D341Med (cell line): ENCODE data around the gene GALNT2.
A peak's percentile ranks its signal among the peaks of the same experiment; 100 is the strongest.

Source experiments
- DNase-seq: peaks from one replicate; pipeline ENCODE4 v3.0.0; 2012; ENCODE audit warnings: low spot score

Gene GALNT2

DNA sequence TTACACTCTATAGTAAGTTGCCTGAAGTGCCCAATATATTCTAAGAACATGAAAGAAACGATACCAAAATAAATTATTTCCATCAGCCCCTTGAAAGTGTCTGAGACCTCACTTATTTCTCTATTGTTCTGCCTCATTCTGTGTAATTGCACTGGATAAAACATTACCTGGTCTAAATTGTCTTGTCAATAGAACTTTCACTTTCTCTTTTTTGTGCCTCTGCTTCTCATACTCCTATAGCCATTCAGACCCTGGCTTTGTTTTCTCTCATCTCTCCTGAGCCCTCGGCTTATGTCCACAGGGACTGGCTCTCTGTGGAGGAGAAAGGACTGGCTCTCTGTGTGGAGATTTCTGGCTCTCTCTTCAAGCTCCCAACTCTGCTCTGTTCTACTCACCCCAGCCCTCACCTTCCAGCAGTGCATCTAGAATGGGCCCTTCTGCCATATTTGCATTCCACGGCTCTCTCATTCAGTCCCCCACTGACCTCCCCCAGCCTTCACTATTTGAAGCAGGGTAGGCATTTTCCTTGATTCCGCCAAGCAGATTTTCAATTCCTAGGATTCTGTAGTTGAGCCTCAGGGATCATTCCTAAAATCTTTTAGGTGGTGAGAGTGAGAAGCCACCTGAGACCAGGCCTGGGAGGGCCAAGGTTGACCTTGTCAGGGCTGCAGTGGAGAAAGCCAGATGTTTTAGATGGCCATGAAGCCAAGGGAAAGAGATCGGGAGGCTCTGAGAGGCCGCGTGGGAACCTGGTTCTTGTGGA lies 15.9 kb upstream of the GALNT2 start:
- no peak for DNase-seq

- no peak for DNase-seq
Observed at GRCh38 chr1:230052018-230052417, 15.0 kb upstream of the GALNT2 start.

- DNase-seq, result no peak
Observed at GRCh38 chr1:230052665-230053064, 14.4 kb upstream of the GALNT2 start.

DNA sequence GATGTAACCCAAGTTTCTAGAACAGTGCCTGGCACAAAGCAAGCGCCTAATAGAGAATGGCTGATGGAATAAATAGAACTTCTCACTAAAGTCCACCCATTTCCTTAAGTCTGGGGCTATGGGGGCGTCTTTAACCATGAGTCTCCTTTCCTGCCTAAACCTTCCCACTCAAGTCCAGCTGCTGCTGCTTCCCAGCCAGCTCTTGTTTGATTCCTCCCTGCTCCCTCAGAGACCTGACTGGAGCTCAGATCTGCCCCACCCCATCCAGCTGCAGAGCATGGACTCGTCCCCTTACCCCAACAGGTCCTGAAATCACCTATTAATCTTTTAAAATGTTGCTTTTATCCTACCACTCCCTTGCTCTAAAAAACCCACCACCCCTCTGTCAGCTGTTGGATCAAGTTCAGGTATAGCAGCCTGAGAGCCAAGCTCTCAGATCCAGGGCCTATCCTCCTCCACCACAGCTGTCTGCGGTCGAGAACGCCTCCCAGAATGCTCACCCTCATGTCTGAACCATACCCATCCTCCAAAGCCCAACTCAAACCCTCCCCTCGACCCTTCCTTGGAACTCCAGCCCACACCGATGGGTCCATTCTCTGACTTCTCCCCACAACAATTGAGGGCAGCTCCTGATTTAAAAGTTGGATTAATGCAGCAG lies 12.8 kb upstream of the GALNT2 start:
- no peak for DNase-seq

DNA sequence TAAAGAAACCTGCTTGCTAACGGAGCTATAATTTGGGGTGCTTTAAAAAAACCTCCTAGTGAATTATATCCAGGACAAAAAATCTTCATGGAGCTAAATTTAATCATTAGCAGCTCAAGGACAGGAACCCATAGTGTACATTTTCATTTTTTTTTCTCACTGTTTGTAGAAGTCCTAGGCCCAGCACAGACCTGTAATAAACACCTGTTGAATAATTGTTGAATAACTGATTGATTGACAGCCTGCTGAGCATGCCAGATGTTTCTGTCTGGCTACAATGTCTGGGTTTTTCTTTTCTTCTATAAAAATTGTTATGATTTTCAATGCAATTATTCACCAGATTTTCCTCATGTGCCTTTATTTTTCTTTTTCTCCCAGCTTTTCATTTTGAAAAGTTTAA lies 10.9 kb upstream of the GALNT2 start:
- DNase-seq, result no peak

DNA sequence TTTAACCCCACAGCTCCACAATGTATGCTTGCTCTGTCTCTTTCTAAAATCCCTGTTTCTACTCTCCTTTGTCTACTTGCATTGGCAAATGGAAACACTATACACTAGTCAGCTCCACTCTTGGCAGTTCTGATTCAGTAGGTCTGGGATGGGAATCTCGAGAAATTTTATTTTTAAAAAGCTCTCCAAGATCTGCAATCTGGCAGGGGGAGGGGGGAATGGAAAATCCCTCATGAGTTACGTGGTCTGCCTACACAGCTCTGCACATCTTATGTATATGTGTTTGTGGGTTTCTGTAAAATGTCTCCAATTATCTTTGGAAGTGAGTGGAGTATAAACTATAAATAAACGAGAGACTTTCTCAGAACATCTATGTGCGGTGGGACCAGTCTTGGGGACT lies 9.9 kb upstream of the GALNT2 start:
- no peak for DNase-seq

GRCh38 chr1:230057681-230058565 lies 9.1 kb upstream of the GALNT2 start:
- DNase-seq, result no peak

GRCh38 chr1:230058626-230059025 lies 8.4 kb upstream of the GALNT2 start:
- peak; percentile 66 for DNase-seq

DNA sequence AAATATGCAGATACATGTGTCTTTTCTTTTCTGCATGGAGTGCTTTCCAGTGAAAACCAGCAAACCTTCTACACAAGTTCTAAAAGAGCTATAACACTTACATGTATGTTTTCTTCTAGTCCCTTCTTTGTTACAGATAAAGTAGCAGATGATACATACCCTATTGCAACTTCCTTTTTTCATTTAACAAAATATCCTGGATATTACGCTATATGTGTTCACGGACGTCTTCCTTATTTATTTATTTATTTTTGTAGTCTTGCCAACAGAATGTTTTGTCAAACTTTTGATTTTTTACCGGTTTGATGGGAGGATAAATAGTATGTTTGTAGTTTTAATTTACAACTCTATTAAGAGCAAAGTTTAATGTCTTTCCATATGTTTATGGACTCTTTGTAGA lies 5.2 kb upstream of the GALNT2 start:
- DNase-seq, result no peak

DNA sequence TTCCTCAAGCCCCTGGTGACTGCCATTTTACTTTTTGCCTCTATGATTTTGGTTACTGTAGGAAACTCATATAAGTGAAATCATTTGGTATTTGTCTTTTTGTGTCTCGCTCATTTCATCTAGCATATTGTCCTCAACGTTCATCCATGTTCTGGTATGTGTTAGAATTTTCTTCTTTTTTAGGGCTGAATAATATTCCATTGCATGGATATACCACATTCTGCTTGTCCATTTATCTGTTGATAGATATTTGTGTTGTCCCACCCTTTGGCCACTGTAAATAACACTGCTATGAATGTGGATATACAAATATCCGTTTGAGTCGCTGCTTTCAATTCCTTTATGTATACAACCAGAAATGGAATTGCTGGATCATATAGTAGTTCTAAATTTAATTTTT lies 4.5 kb upstream of the GALNT2 start:
- DNase-seq, result no peak

DNA sequence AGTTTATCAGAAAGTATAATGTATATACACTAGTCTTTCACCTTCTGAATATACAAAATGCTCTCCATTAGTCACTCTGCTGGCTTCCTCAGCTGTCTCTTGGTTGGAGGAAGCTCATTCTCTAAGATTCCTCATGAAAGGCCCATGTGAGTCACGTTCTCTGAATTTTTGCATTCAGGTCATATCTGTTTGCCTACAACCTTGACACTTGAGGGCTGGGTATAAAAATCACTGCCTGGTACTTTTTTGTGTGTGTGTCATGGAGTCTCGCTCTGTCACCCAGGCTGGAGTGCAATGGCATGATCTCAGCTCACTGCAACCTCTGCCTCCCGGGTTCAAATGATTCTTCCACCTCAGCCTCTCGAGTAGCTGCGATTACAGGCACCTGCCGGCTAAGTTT lies 2.8 kb upstream of the GALNT2 start:
- DNase-seq, result no peak

DNA sequence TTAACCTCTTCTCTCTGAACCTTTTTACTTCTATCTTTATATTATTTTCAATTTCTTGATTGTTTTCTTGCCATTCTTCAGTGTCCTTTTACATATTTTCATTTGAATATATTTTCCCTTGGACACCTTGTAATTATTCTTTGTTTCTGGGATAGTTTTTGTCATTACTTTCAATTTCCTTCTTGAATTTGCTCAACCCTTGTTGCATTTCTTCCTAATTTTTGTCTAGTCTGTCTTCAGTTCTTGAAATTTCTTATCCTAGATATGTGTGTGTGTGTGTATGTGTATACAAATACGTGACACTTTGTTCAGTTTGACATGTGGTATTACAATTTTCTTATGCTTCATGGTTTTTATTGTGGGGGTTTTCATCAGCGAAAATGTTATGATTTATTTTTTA lies 1.9 kb upstream of the GALNT2 start:
- no peak for DNase-seq

DNA sequence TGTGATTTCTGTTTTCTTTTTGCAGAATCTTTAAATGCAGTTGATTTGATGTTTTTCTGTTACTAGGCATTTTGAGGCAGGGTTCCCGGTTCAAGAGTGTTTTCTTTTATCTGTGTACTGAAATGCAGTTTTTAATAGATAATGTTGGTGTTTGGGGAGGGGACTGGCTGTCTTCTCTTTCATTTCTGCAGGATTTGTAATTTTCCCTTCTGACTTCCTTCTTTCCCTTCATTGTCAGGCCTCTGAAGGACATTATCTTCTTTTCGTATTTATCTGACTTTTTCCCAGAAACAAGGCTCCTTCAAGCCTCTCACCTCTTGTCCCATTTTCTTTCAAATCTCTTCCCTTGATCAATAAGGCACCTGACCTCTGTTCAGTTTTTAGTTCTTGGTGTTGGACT lies 1.5 kb upstream of the GALNT2 start:
- no peak for DNase-seq

DNA sequence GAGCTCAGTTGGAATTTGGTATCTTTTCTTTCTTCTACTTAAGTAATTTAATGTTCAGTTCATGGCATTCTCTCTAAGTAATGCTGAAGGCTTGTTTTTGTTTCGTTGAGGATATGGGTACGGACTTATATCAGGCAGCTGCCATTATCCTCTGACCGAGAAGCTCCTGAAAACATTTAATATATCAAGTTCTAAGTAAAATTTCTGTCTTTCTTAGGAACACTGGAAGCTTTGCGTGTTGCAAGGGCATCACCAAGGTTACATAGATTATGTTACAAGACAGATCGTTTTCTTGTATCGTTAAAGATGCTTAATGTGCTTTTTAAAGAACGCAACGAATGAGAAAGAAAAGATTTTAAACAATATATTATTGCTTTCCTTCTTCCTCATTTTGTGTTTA lies 1.0 kb upstream of the GALNT2 start:
- DNase-seq, result no peak

- DNase-seq, result peak; percentile 84
Observed at GRCh38 chr1:230067419-230067870, 407 bp downstream of the GALNT2 start.

DNA sequence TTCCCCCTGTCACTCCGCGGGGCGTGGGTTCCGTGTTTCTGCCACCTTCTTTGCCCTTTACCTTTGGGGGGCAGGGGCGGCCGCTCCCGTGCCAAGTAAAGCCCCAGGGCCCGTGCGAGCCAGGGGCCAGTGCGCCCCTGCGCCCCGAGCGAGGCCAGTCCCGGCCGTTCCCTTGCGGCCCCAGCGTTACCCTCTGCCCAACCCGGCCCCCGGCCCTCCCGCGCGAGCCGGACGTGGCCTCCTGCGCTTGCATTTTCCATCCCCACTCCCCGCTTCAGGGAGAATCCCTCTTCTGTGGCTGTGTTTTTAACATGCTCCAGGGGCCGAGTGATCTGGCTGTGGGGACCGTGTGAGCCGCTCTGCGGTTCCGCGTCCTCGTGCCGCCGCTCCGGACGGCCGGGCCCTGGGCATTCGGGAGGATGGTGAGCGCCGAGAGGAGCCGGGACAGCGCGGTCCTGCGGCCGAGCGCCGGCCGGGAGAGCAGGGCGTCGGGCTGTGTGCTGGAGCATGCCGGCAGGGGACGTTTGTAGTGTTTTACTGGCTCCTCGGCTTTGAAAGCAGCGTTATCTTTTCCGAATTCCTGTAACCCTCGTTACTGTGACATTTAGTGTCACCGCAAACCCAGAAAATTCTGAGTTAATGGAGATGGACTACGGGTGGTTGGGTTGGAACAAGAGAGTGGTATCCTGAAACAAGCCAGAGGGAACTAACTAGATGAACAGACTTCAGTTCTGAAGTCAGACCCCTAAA lies 1.0 kb downstream of the GALNT2 start:
- DNase-seq, result peak; percentile 76

DNA sequence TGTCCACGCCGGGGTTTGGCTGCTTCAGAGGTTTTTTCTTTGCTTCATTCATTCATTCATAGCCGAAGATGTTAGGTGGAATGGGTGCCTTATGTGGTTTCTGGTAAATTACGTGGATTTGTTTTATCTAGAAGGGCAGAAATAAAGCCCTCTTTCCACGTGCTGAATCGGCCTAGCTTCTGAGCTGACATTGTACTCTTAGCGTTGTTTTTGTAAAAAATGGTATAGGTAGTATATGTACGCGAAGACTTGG lies 1.5 kb downstream of the GALNT2 start:
- no peak for DNase-seq

DNA sequence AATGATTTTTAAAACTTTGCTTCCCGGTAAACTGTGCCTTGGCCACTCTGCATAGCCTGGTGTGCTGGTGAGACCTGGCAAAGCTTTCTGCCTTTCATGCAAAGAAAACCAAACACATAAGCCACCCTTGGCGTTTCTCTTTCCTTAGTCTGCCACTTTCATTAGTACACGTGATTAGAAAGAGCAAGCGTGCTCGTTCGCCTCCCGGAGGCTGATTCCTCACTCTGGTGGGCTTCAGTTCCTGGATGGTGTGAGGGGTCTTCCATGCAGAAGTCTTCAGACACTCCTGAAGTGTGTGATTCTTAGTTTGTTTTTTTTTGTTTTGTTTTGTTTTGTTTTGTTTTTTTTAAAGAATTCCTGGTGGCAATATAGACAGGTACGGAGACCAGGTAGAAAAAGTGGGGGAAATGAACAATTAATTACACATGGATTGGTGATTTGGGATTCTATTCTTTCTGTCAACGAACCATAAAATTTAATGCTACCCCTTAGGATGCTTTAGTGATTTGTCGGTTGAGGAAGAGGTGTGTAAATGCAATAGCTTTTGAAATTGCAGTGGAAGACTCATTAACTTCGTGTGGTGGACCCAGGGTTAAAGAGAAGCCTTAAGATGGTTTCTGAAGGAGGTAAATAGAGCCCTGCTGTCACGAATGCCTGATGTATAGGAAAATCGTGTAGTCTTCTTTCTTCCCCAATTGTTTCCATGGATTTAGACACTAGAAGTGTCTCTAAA lies 2.1 kb downstream of the GALNT2 start:
- peak; percentile 53 for DNase-seq

- DNase-seq, result no peak
Observed at GRCh38 chr1:230069796-230070195, 2.8 kb downstream of the GALNT2 start.

DNA sequence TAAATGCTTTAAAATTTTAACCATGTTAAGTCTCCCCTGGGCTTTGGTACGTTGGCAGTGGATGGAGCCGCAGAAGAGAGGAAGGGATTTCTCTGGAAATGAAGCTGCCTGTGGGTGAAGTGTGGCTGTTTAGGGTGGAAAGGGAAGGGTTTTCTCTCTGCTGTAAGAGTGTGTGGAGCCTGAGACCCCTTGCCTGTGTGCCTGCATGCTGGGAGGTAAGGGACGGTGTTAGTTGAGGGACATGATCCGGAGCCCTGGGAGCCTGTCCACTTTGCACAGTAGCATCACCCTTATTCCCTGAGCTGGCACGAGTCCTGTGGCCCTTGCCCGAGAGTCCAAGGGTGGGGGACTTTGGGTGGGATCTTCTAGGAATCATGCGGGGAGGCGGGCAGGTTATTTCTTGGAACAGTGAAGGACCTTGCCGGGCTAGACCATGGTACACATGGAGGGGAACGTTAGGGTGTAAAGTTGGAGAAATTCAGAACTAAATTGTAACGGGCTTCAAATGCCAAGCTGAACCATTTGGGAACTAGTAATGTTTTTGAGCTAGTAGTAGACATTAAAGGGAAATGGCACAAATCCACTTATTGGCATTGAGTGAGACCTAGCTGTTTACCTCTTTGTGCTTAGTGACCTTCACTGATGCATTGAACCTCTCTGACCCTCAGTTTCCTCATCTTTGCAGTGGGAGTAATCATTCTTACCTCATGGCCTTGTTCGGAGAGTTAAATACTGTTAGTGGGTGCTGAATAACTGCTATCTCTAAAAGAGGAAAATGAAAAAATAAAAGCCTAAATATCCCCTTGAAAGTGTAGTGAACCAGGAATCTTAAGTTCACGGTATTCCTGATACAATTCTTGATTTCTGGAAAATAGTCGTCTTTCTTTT lies 3.5 kb downstream of the GALNT2 start:
- no peak for DNase-seq

DNA sequence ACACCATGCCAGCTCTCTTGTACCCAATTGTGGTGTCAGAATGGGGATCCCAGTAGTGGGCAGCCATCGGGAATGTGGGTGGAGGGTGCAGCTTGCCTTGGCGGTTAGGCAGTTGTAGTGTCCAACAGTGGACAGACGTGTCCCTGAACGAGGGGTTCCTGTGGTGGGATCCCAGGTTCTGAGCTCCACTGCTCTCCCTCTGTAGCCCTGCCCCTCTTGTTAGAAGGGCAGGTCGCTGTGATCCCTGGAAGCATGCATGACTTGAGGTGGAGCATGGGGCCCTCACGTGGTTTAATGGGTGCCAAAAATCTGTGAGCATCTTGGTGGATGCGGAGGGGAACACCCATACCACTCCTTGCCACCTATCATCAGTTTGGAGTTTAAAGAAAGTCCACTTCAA lies 4.3 kb downstream of the GALNT2 start:
- no peak for DNase-seq
